GM19324 (cell line): Measurements from ENCODE around the gene CD7.

ENCODE experiments used
- ATAC-seq: cut with Tn5 transposase; IDR thresholded peaks from one replicate; pipeline ENCODE4 v1.9.1; 2021; ENCODE audit warnings: mild to moderate bottlenecking, moderate library complexity; ENCODE audit not compliant: unreplicated experiment, low FRiP score

CD7 gene

DNA sequence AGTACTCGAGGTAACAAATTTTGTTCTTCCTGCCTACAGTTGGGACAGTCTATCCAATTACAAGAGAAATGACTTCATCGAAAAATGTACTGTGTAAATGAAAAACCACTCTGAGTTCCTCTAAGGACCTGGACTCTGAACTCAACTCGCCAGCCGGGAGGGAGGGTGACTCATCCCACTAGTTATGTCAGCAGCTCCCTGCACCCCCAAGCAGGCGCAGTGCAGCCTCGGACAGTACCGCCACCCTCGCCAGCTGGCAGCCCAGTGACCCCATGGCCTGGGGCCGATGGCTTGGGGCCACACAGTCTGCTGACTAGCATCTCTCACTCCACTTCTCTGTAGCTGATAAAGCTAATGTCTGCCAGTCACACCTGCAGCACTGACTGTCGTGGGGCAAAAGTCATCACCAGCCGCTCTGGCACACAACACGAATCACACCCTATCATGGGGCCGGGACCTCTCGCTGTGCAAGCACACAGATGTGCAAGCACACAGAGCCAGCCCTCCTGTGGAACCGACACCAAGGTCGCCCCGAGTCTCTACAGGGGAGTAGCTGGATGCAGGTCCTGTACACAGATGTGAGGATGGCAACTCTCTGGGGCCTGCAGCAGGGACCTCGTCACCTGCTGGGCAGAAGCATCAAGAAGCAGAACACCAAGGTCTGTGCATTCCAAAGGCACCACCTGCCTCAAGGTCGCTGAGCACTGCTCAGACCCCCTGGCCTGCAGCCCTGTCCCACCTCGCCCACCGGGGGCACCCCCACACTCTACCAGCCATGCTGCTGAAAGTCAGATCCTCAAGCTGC is 49.6 kb downstream of the CD7 start:
- ATAC-seq: no peak

DNA sequence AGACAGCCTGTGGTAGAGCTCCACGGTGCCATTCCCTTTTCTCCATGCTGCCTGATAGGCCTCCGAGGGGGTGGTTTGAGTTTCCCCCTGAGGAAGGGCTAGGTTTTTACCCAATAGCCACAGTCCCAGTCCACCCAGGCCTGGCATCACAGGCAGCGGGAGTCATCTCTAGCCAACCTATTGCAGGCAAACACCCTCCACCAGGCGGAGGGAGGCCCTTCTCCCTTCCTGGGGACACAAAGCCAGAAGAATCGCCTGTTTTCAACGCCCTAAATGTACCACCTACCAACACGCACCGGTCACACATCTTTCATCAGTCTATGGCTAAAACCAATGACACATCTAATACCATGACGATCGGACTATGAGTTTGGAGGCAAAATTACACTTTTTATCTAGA is 51.3 kb downstream of the CD7 start:
- no peak for ATAC-seq
